Body of pancreas (tissue), 4 donors: ENCODE measurements around the gene NAPG.

Experiments
- CTCF ChIP-seq, 7 experiments: fragments of 450-650 bp in 4 of 7; fragments of 200-600 bp in 3 of 7; sonication (generic) in 3 of 7; IDR thresholded peaks; one replicate each; pipeline ENCODE4 v1.5.1; 2016 to 2019; ENCODE audit warnings: antibody characterized with exemption in 7 of 7
- POLR2A ChIP-seq, 3 donors: fragments of 450-650 bp; IDR thresholded peaks; one replicate each; pipeline ENCODE4 v1.6.1; 2016; ENCODE audit warnings: antibody characterized with exemption in 3 of 3, mild to moderate bottlenecking in 2 of 3

GRCh38 chr18:10585260-10585659 lies 59.4 kb downstream of the NAPG start:
- no peak for TF ChIP-seq CTCF (IDR thresholded peaks at IDR 0.05)
- no peak for TF ChIP-seq POLR2A (IDR thresholded peaks at IDR 0.05)
